ENCODE results near the gene CASD1. TPM values are rescaled to one million over a fixed set of nuclear protein-coding genes. Genes with fewer than 3 reads are reported as not detected.

The CASD1 gene
- total and polyA plus RNA-seq, 2 of the 4 experiments (the other 2 are of a cell fraction), result 4.0 to 4.5 TPM

DNA sequence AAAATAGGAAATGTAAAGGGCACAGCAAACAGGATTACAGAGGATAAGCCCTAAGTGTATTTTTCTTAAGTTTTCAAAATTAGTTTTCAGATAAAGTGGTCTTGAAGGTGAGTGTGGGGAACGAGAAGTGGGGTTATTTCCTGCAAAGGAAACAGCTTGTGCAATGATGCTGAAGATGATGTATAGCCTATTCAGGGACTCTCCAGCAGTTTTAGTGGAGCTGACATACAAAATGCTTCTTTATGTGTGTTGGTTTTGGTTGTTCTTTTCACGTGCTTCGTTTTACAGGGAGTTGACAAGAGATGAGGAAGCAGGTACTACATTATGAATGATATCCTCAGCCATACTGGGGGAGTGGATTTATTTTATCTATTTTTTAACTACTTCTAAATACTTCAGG is 20.5 kb downstream of the CASD1 start:
- Histone ChIP-seq H3K27ac (ENCODE audit: insufficient read depth, low read length) (no peak overlapping the region), H3K9me3 (ENCODE audit: control insufficient read depth, insufficient read depth, low read length) (no peaks in the 10 kb centered on the region), H3K27me3 (ENCODE audit: control insufficient read depth, insufficient read depth, low read length) (no peaks in the 10 kb centered on the region), H3K4me3 (ENCODE audit: insufficient read depth, low read depth, low read length) (no peak overlapping the region), H2AK5ac (ENCODE audit: low read depth, low read length) (no peak overlapping the region), H4K8ac (ENCODE audit: low read depth in 2 of 2, low read length in 2 of 2) (no peak overlapping the region), H2BK120ac (ENCODE audit: low read depth, low read length) (no peak overlapping the region), H4K5ac (ENCODE audit: low read depth, low read length) (no peak overlapping the region), H3K56ac (ENCODE audit: extremely low read depth, insufficient read depth, low read length) (no peak overlapping the region), H4K20me1 (ENCODE audit: insufficient read depth, low read length) (no peaks in the 10 kb centered on the region), H3K4me1 (ENCODE audit: control insufficient read depth, insufficient read depth, low read length) (no peaks in the 10 kb centered on the region), H2AFZ (replicated peaks; ENCODE audit: low read length, poor library complexity) (no peak overlapping the region), H4K91ac (ENCODE audit: insufficient read depth, low read depth, low read length) (no peak overlapping the region), H3K23ac (ENCODE audit: low read depth, low read length) (no peak overlapping the region), H3K4me2 (ENCODE audit: low read depth, low read length) (no peak overlapping the region), H2BK5ac (ENCODE audit: low read depth, low read length, poor library complexity, severe bottlenecking) (no peak overlapping the region), H2BK20ac (ENCODE audit: low read depth, low read length) (no peak overlapping the region), H2AK9ac (replicated peaks; ENCODE audit: low read depth, low read length, poor library complexity) (no peak overlapping the region), H3K9ac (ENCODE audit: low read depth, low read length) (no peak overlapping the region), H3K9me1 (ENCODE audit: insufficient read depth, low read length) (peaks cover 5% of the 10 kb centered on the region; the same call in 1 of the 2 replicates), H3K18ac (ENCODE audit: low read depth, low read length) (no peak overlapping the region), H3K4ac (ENCODE audit: low read depth, low read length) (no peak overlapping the region), H3K79me1 (ENCODE audit: low read depth in 1 of 2, low read length in 2 of 2) (no peaks in the 10 kb centered on the region), H3K36me3 (ENCODE audit: control insufficient read depth, insufficient read depth, low read length) (no peaks in the 10 kb centered on the region), H3K14ac (replicated peaks; ENCODE audit: low read depth, low read length) (no peak overlapping the region), H2BK15ac (ENCODE audit: low read depth, low read length) (no peak overlapping the region)
- DNase-seq (no peak), ATAC-seq (ENCODE audit: low read depth) (no peak)
- TF ChIP-seq RCOR1 (IDR thresholded peaks at IDR 0.05; ENCODE audit: insufficient replicate concordance, low read length) (no peak), NFE2L2 (IDR thresholded peaks at IDR 0.05; ENCODE audit: low read depth, low read length) (no peak), MAZ (IDR thresholded peaks at IDR 0.05; ENCODE audit: borderline replicate concordance, low read depth, low read length) (no peak), FOS (IDR thresholded peaks at IDR 0.05; ENCODE audit: low read depth, low read length) (no peak), MXI1 (IDR thresholded peaks at IDR 0.05; ENCODE audit: borderline replicate concordance, low read depth, low read length) (no peak), BHLHE40 (IDR thresholded peaks at IDR 0.05; ENCODE audit: low read depth, low read length) (no peak), RFX5 (IDR thresholded peaks at IDR 0.05; ENCODE audit: low read depth, low read length) (no peak), MAFK (IDR thresholded peaks at IDR 0.05; ENCODE audit: low read depth, low read length) (no peak)
- TF ChIP-seq, protein P1, sequence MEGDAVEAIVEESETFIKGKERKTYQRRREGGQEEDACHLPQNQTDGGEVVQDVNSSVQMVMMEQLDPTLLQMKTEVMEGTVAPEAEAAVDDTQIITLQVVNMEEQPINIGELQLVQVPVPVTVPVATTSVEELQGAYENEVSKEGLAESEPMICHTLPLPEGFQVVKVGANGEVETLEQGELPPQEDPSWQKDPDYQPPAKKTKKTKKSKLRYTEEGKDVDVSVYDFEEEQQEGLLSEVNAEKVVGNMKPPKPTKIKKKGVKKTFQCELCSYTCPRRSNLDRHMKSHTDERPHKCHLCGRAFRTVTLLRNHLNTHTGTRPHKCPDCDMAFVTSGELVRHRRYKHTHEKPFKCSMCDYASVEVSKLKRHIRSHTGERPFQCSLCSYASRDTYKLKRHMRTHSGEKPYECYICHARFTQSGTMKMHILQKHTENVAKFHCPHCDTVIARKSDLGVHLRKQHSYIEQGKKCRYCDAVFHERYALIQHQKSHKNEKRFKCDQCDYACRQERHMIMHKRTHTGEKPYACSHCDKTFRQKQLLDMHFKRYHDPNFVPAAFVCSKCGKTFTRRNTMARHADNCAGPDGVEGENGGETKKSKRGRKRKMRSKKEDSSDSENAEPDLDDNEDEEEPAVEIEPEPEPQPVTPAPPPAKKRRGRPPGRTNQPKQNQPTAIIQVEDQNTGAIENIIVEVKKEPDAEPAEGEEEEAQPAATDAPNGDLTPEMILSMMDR (conservative IDR thresholded peaks at IDR 0.05; ENCODE audit: low read depth, low read length), result no peak
- TF ChIP-seq, protein P2, sequence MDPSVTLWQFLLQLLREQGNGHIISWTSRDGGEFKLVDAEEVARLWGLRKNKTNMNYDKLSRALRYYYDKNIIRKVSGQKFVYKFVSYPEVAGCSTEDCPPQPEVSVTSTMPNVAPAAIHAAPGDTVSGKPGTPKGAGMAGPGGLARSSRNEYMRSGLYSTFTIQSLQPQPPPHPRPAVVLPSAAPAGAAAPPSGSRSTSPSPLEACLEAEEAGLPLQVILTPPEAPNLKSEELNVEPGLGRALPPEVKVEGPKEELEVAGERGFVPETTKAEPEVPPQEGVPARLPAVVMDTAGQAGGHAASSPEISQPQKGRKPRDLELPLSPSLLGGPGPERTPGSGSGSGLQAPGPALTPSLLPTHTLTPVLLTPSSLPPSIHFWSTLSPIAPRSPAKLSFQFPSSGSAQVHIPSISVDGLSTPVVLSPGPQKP (IDR thresholded peaks at IDR 0.05; ENCODE audit: borderline replicate concordance, low read depth, low read length), result no peak
- POLR2A ChIA-PET (ENCODE audit: unreplicated experiment), result interaction anchor here (0.6 kb wide), 1 partner anchor 127 kb away, joined by 3 read pairs; no protein-coding TSS in a partner anchor
- in situ Hi-C loops (cut with MboI; ENCODE audit: low sequenced_read_pairs), result no loop called here
- WGBS, 2 experiments (ENCODE audit: extremely low coverage in 2 of 2, insufficient read length in 1 of 2), result 67% methylated on average over 1 of the region's 3 CpGs; no CpG with 5 or more reads in 1 of the 2 experiments
- intact Hi-C loops (cut with micrococcal nuclease), result no loop called here
- dilution Hi-C loops (cut with HindIII; ENCODE audit: low sequenced_read_pairs, unreplicated experiment), result no loop called here
- BruUV-seq (replicated peaks), result no TSS peak
- CTCF ChIA-PET, result no interaction called here
